ENCODE measurements around the gene CDH23. TPM values are rescaled to one million over a fixed set of nuclear protein-coding genes. Genes with fewer than 3 reads are reported as not detected.

The CDH23 gene
- total and polyA plus RNA-seq, 4 experiments from 2014 or later, result 1.8 to 5.4 (median 3.6) TPM

- Histone ChIP-seq H3K27me3 (ENCODE audit: insufficient read depth, low read length) (no peaks in the 10 kb centered on the region), H3K4me1 (ENCODE audit: insufficient read depth, low read length) (peaks cover 35% of the 10 kb centered on the region), H3K36me3 (ENCODE audit: insufficient read depth, low read length) (no peaks in the 10 kb centered on the region), H3K4me3 (ENCODE audit: low read length in 2 of 2) (no peak overlapping the region), H3K27ac (ENCODE audit: low read depth, low read length) (no peak overlapping the region), H3K9me3 (ENCODE audit: control insufficient read depth in 1 of 2, low read length in 2 of 2) (no peaks in the 10 kb centered on the region)
- ChIA-PET CTCF (ENCODE audit: partially characterized antibody) (interaction anchor here (1.1 to 16.3 kb wide), 6 partner anchors 34 to 140 kb away, joined by 3 to 379 read pairs (median 34); no protein-coding TSS in a partner anchor), POLR2A (ENCODE audit: partially characterized antibody) (interaction anchor here (18.0 to 18.5 kb wide), 2 partner anchors 30 to 50 kb away, joined by 444 to 1035 read pairs; no protein-coding TSS in a partner anchor)
- no peak for DNase-seq
- Mint-ChIP-seq H3K4me1 (peaks cover 24 to 42% (median 34%) of the 10 kb centered on the region in 4 donors), H3K9me3 (no peaks in the 10 kb centered on the region), H3K4me3 (peak overlapping the region in 1 of 8 donors; percentile 23), H3K27me3 (no peaks in the 10 kb centered on the region), H3K27ac (peak overlapping the region in 5 of 7 donors; percentile 29 to 99 (median 54)), H3K36me3 (peaks cover under 1 to 5% of the 10 kb centered on the region in 2 donors)
- intact Hi-C loops (cut with micrococcal nuclease), result loop anchor here (10.0 kb wide), 1 partner anchor 963 kb away; the partner anchor contains the start of gene SGPL1
These were observed 380.7 kb downstream of the CDH23 start for GRCh38 chr10:71777213-71777985.

GRCh38 chr10:71778071-71778825 lies 381.5 kb downstream of the CDH23 start:
- Mint-ChIP-seq H3K27me3 (no peaks in the 10 kb centered on the region), H3K27ac (peak overlapping the region in 1 of 7 donors; percentile 30), H3K9me3 (no peaks in the 10 kb centered on the region), H3K4me3 (no peak overlapping the region), H3K36me3 (no peaks in the 10 kb centered on the region), H3K4me1 (peaks cover 24 to 39% (median 34%) of the 10 kb centered on the region in 4 donors)
- ChIA-PET CTCF (ENCODE audit: partially characterized antibody) (interaction anchor here (0.9 to 1.2 kb wide), 2 partner anchors 22 to 33 kb away, joined by 3 read pairs; no protein-coding TSS in a partner anchor), POLR2A (ENCODE audit: partially characterized antibody) (interaction anchor here (18.0 to 18.5 kb wide), 2 partner anchors 31 to 51 kb away, joined by 444 to 1035 read pairs; no protein-coding TSS in a partner anchor)
- Histone ChIP-seq H3K9me3 (ENCODE audit: control insufficient read depth in 1 of 2, low read length in 2 of 2) (no peaks in the 10 kb centered on the region), H3K36me3 (ENCODE audit: insufficient read depth, low read length) (no peaks in the 10 kb centered on the region), H3K4me3 (ENCODE audit: low read length in 2 of 2) (no peak overlapping the region), H3K27ac (ENCODE audit: low read depth, low read length) (no peak overlapping the region), H3K4me1 (ENCODE audit: insufficient read depth, low read length) (peaks cover 35% of the 10 kb centered on the region), H3K27me3 (ENCODE audit: insufficient read depth, low read length) (no peaks in the 10 kb centered on the region)
- intact Hi-C loops (cut with micrococcal nuclease), result loop anchor here (10.0 kb wide), 1 partner anchor 963 kb away; the partner anchor contains the start of gene SGPL1
- DNase-seq, result no peak

- POLR2A ChIA-PET (ENCODE audit: partially characterized antibody), result no interaction called here
- Histone ChIP-seq H3K4me3 (ENCODE audit: low read length in 2 of 2) (no peak overlapping the region), H3K4me1 (ENCODE audit: insufficient read depth, low read length) (peaks cover 23% of the 10 kb centered on the region), H3K27ac (ENCODE audit: low read depth, low read length) (no peak overlapping the region), H3K27me3 (ENCODE audit: insufficient read depth, low read length) (no peaks in the 10 kb centered on the region), H3K9me3 (ENCODE audit: control insufficient read depth in 1 of 2, low read length in 2 of 2) (no peaks in the 10 kb centered on the region), H3K36me3 (ENCODE audit: insufficient read depth, low read length) (no peaks in the 10 kb centered on the region)
- H3K36me3 Mint-ChIP-seq, result no peaks in the 10 kb centered on the region
- intact Hi-C loops (cut with micrococcal nuclease), result loop anchor here (10.0 kb wide), 1 partner anchor 965 kb away; the partner anchor contains the start of gene SGPL1
- peaks cover 0 to 2% of the 10 kb centered on the region in 2 donors for H3K27me3 Mint-ChIP-seq
- H3K9me3 Mint-ChIP-seq, result peaks cover 0 to 2% (median 0%) of the 10 kb centered on the region in 8 donors
- H3K4me3 Mint-ChIP-seq, result no peak overlapping the region
- peaks cover 14 to 27% (median 23%) of the 10 kb centered on the region in 4 donors for H3K4me1 Mint-ChIP-seq
- no peak for DNase-seq
- CTCF ChIA-PET (ENCODE audit: partially characterized antibody), result no interaction called here
- H3K27ac Mint-ChIP-seq, result no peak overlapping the region
These were observed 382.9 kb downstream of the CDH23 start for GRCh38 chr10:71779641-71780040.

- Mint-ChIP-seq H3K4me3 (no peak overlapping the region), H3K9me3 (peaks cover 0 to 2% (median 0%) of the 10 kb centered on the region in 8 donors), H3K27ac (no peak overlapping the region), H3K36me3 (no peaks in the 10 kb centered on the region), H3K4me1 (peaks cover 13 to 23% (median 20%) of the 10 kb centered on the region in 4 donors), H3K27me3 (peaks cover 0 to 2% of the 10 kb centered on the region in 2 donors)
- no peak for DNase-seq
- POLR2A ChIA-PET (ENCODE audit: partially characterized antibody), result no interaction called here
- Histone ChIP-seq H3K9me3 (ENCODE audit: control insufficient read depth in 1 of 2, low read length in 2 of 2) (no peaks in the 10 kb centered on the region), H3K4me3 (ENCODE audit: low read length in 2 of 2) (no peak overlapping the region), H3K27me3 (ENCODE audit: insufficient read depth, low read length) (no peaks in the 10 kb centered on the region), H3K27ac (ENCODE audit: low read depth, low read length) (no peak overlapping the region), H3K36me3 (ENCODE audit: insufficient read depth, low read length) (no peaks in the 10 kb centered on the region), H3K4me1 (ENCODE audit: insufficient read depth, low read length) (peaks cover 18% of the 10 kb centered on the region)
- intact Hi-C loops (cut with micrococcal nuclease), result no loop called here
- CTCF ChIA-PET (ENCODE audit: partially characterized antibody), result no interaction called here
These were observed 383.4 kb downstream of the CDH23 start for GRCh38 chr10:71780156-71780555.

- H3K4me1 ChIP-seq (ENCODE audit: insufficient read depth, low read length), result peaks cover 13% of the 10 kb centered on the region
- peak overlapping the region in 2 of 7 donors; percentile 6 to 88 for H3K27ac Mint-ChIP-seq
- H3K9me3 ChIP-seq (ENCODE audit: control insufficient read depth in 1 of 2, low read length in 2 of 2), result no peaks in the 10 kb centered on the region
- H3K27ac ChIP-seq (ENCODE audit: low read depth, low read length), result no peak overlapping the region
- CTCF ChIA-PET (ENCODE audit: partially characterized antibody), result no interaction called here
- H3K4me3 ChIP-seq (ENCODE audit: low read length in 2 of 2), result no peak overlapping the region
- no peaks in the 10 kb centered on the region for H3K36me3 Mint-ChIP-seq
- DNase-seq, result no peak
- peaks cover 0 to 2% of the 10 kb centered on the region in 2 donors for H3K27me3 Mint-ChIP-seq
- no peak overlapping the region for H3K4me3 Mint-ChIP-seq
- no peaks in the 10 kb centered on the region for H3K27me3 ChIP-seq (ENCODE audit: insufficient read depth, low read length)
- no peaks in the 10 kb centered on the region for H3K36me3 ChIP-seq (ENCODE audit: insufficient read depth, low read length)
- intact Hi-C loops (cut with micrococcal nuclease), result no loop called here
- peaks cover 8 to 18% (median 15%) of the 10 kb centered on the region in 4 donors for H3K4me1 Mint-ChIP-seq
- peaks cover 0 to 2% (median 0%) of the 10 kb centered on the region in 8 donors for H3K9me3 Mint-ChIP-seq
- POLR2A ChIA-PET (ENCODE audit: partially characterized antibody), result no interaction called here
These were observed 384.0 kb downstream of the CDH23 start for GRCh38 chr10:71780719-71781118.

- H3K4me1 ChIP-seq (ENCODE audit: insufficient read depth, low read length), result no peaks in the 10 kb centered on the region
- Mint-ChIP-seq H3K4me1 (peaks cover 0 to 4% (median 3%) of the 10 kb centered on the region in 4 donors), H3K36me3 (no peaks in the 10 kb centered on the region), H3K27ac (peak overlapping the region in 1 of 7 donors; percentile 42), H3K9me3 (peaks cover 0 to 2% (median 0%) of the 10 kb centered on the region in 8 donors), H3K4me3 (no peak overlapping the region), H3K27me3 (peaks cover 0 to 2% of the 10 kb centered on the region in 2 donors)
- no peak overlapping the region for H3K4me3 ChIP-seq (ENCODE audit: low read length in 2 of 2)
- no peaks in the 10 kb centered on the region for H3K36me3 ChIP-seq (ENCODE audit: insufficient read depth, low read length)
- no peak overlapping the region for H3K27ac ChIP-seq (ENCODE audit: low read depth, low read length)
- no peaks in the 10 kb centered on the region for H3K27me3 ChIP-seq (ENCODE audit: insufficient read depth, low read length)
- no peak for DNase-seq
- POLR2A ChIA-PET (ENCODE audit: partially characterized antibody), result interaction anchor here (0.6 kb wide), 1 partner anchor 617 kb away, joined by 3 read pairs; no protein-coding TSS in a partner anchor
- no peaks in the 10 kb centered on the region for H3K9me3 ChIP-seq (ENCODE audit: control insufficient read depth in 1 of 2, low read length in 2 of 2)
- CTCF ChIA-PET (ENCODE audit: partially characterized antibody), result interaction anchor here (1.1 kb wide), 1 partner anchor 86 kb away, joined by 10 read pairs; no protein-coding TSS in a partner anchor
- intact Hi-C loops (cut with micrococcal nuclease), result no loop called here
These were observed 385.6 kb downstream of the CDH23 start for GRCh38 chr10:71782221-71782916.

All from CD4-positive, alpha-beta memory T cell (primary cell).